H9 (cell line): Measurements from ENCODE around the gene ATF3. TPM values are rescaled to one million over a fixed set of nuclear protein-coding genes. Genes with fewer than 3 reads are reported as not detected.

Experiments used
- DNase-seq: peaks from one replicate; pipeline ENCODE4 v3.0.0-alpha.2; 2017
- H2AFZ ChIP-seq: one replicate; pipeline ENCODE4 v1.6.1; 2013; ENCODE audit warnings: mild to moderate bottlenecking, low read length, control low read depth, moderate library complexity
- H2AK5ac ChIP-seq: 2 replicates; pipeline ENCODE4 v1.6.1; 2013; ENCODE audit warnings: low read length, control low read depth, mixed read lengths; ENCODE audit not compliant: insufficient read length
- H2BK120ac ChIP-seq: one replicate; pipeline ENCODE4 v1.6.1; 2013; ENCODE audit warnings: low read depth, mild to moderate bottlenecking, low read length, control low read depth, inconsistent platforms; ENCODE audit not compliant: poor library complexity, severe bottlenecking
- H2BK12ac ChIP-seq: 2 replicates; pipeline ENCODE4 v1.6.1; 2013; ENCODE audit warnings: low read length, control low read depth, mixed read lengths, low read depth; ENCODE audit not compliant: insufficient read length
- H2BK15ac ChIP-seq: 2 replicates; pipeline ENCODE4 v1.6.1; 2013; ENCODE audit warnings: low read depth, low read length, control low read depth
- H2BK20ac ChIP-seq: one replicate; pipeline ENCODE4 v1.6.1; 2013; ENCODE audit warnings: low read depth, mild to moderate bottlenecking, low read length, control low read depth, inconsistent platforms; ENCODE audit not compliant: poor library complexity, severe bottlenecking
- H2BK5ac ChIP-seq: 2 replicates; pipeline ENCODE4 v1.6.1; 2013; ENCODE audit warnings: low read length, control low read depth, mixed read lengths; ENCODE audit not compliant: insufficient read length
- H3K14ac ChIP-seq: 2 replicates; pipeline ENCODE4 v1.6.1; 2013; ENCODE audit warnings: low read length, control low read depth; ENCODE audit not compliant: insufficient read depth
- H3K18ac ChIP-seq: 2 replicates; pipeline ENCODE4 v1.6.1; 2013; ENCODE audit warnings: low read depth, mild to moderate bottlenecking, mixed read lengths, low read length, control low read depth; ENCODE audit not compliant: insufficient read length
- H3K23ac ChIP-seq: 2 replicates; pipeline ENCODE4 v1.6.1; 2013; ENCODE audit warnings: low read length, control low read depth, mixed read lengths, low read depth; ENCODE audit not compliant: insufficient read length
- H3K23me2 ChIP-seq: 2 replicates; pipeline ENCODE4 v1.6.1; 2013; ENCODE audit warnings: low read depth, mild to moderate bottlenecking, mixed read lengths, low read length, control low read depth; ENCODE audit not compliant: insufficient read length, poor library complexity, severe bottlenecking
- H3K27ac ChIP-seq: 2 replicates; pipeline ENCODE4 v1.5.1; 2013; ENCODE audit warnings: low read length, control low read depth, mixed read lengths, low read depth; ENCODE audit not compliant: insufficient read length
- H3K27me3 ChIP-seq: 2 replicates; pipeline ENCODE4 v1.6.1; 2013; ENCODE audit warnings: low read length, control low read depth, inconsistent platforms; ENCODE audit not compliant: insufficient read depth
- H3K4ac ChIP-seq: 2 replicates; pipeline ENCODE4 v1.6.1; 2013; ENCODE audit warnings: low read depth, mild to moderate bottlenecking, control low read depth, inconsistent platforms, low read length, moderate library complexity
- H3K4me1 ChIP-seq: 2 replicates; pipeline ENCODE4 v1.6.1; 2013; ENCODE audit warnings: low read length, control low read depth, inconsistent platforms; ENCODE audit not compliant: insufficient read depth
- H3K4me2 ChIP-seq: 2 replicates; pipeline ENCODE4 v1.6.1; 2013; ENCODE audit warnings: low read length, control low read depth, mixed read lengths; ENCODE audit not compliant: insufficient read length, insufficient read depth
- H3K56ac ChIP-seq: 2 replicates; pipeline ENCODE4 v1.6.1; 2013; ENCODE audit warnings: low read depth, mild to moderate bottlenecking, mixed read lengths, low read length, control low read depth; ENCODE audit not compliant: insufficient read length
- H3K79me1 ChIP-seq: 2 replicates; pipeline ENCODE4 v1.6.1; 2013; ENCODE audit warnings: low read depth, mild to moderate bottlenecking, moderate library complexity, low read length, control low read depth, inconsistent platforms; ENCODE audit not compliant: insufficient read depth, poor library complexity, severe bottlenecking
- H3K79me2 ChIP-seq: 2 replicates; pipeline ENCODE4 v1.6.1; 2013; ENCODE audit warnings: low read length, control low read depth, inconsistent platforms; ENCODE audit not compliant: insufficient read depth
- H3K9ac ChIP-seq: 2 replicates; pipeline ENCODE4 v1.6.1; 2013; ENCODE audit warnings: low read length, control low read depth, mixed read lengths; ENCODE audit not compliant: insufficient read length; ENCODE audit errors: extremely low read depth
- H3K9me3 ChIP-seq: one replicate; pipeline ENCODE4 v1.6.1; 2013; ENCODE audit warnings: low read depth, low read length, inconsistent platforms; ENCODE audit not compliant: control insufficient read depth
- H3T11ph ChIP-seq: one replicate; pipeline ENCODE4 v1.6.1; 2013; ENCODE audit warnings: mild to moderate bottlenecking, low read length, control low read depth, inconsistent platforms
- H4K20me1 ChIP-seq: one replicate; pipeline ENCODE4 v1.6.1; 2013; ENCODE audit not compliant: control insufficient read depth, insufficient read length, insufficient read depth
- H4K5ac ChIP-seq: 2 replicates; pipeline ENCODE4 v1.6.1; 2013; ENCODE audit warnings: low read depth, mild to moderate bottlenecking, mixed read lengths, low read length, control low read depth; ENCODE audit not compliant: insufficient read length
- H4K8ac ChIP-seq: replicated peaks from 2 replicates; pipeline ENCODE4 v1.6.1; 2013; ENCODE audit warnings: low read length, control low read depth, mixed read lengths, low read depth; ENCODE audit not compliant: insufficient read length
- H4K91ac ChIP-seq: 2 replicates; pipeline ENCODE4 v1.6.1; 2013; ENCODE audit warnings: low read depth, mild to moderate bottlenecking, moderate library complexity, mixed read lengths, low read length, control low read depth; ENCODE audit not compliant: insufficient read length
- H3K27ac Mint-ChIP-seq, 3 experiments: 2 replicates in 2 of 3; 3 replicates in 1 of 3; pipeline ENCODE4 v1.8.0; 2020 to 2021; ENCODE audit warnings: mixed read lengths in 3 of 3, mild to moderate bottlenecking in 1 of 3, moderate library complexity in 1 of 3
- H3K27me3 Mint-ChIP-seq: 2 replicates; pipeline ENCODE4 v1.8.0; 2021; ENCODE audit warnings: low read depth, mild to moderate bottlenecking, moderate library complexity, mixed read lengths
- H3K36me3 Mint-ChIP-seq, 3 experiments: 2 replicates in 2 of 3; 3 replicates in 1 of 3; pipeline ENCODE4 v1.8.0; 2020 to 2021; ENCODE audit warnings: low read depth in 3 of 3, mixed read lengths in 3 of 3; ENCODE audit not compliant: insufficient read depth in 1 of 3
- H3K4me1 Mint-ChIP-seq, 2 experiments: 2 replicates each; pipeline ENCODE4 v1.8.0; 2020; ENCODE audit warnings: mixed read lengths in 2 of 2
- H3K4me3 Mint-ChIP-seq, 2 experiments: 2 replicates in 1 of 2; 3 replicates in 1 of 2; pipeline ENCODE4 v1.8.0; 2020 to 2021; ENCODE audit warnings: mild to moderate bottlenecking in 2 of 2, mixed read lengths in 2 of 2, moderate library complexity in 1 of 2
- H3K9me3 Mint-ChIP-seq, 2 experiments: 2 replicates in 1 of 2; 3 replicates in 1 of 2; pipeline ENCODE4 v1.8.0; 2020; ENCODE audit warnings: mild to moderate bottlenecking in 2 of 2, mixed read lengths in 2 of 2, moderate library complexity in 1 of 2
- CTCF ChIP-seq: fragments of 200-600 bp; sonication (generic); conservative IDR thresholded peaks from 3 replicates; pipeline ENCODE4 v1.8.0; 2021; ENCODE audit warnings: antibody characterized with exemption, mild to moderate bottlenecking
- WGBS: extraction: QIAGEN DNeasy Blood & Tissue Kit; methylation state at CpG from one replicate; pipeline ENCODE4 v1.1.7; 2013; ENCODE audit warnings: missing lambda C conversion rate, low lambda C conversion rate, mixed read lengths; ENCODE audit not compliant: insufficient read length; ENCODE audit errors: extremely low coverage; 5-methylcytosine and 5-hydroxymethylcytosine counted together
- total RNA-seq: library from RNA; stranded (reverse); gene quantifications from 2 replicates; pipeline ENCODE4 v1.2.1, GENCODE V29; 2021

Gene ATF3
- total RNA-seq, 1 experiment from 2014 or later = 14.7 TPM

GRCh38 chr1:212623603-212624002 lies 15.0 kb downstream of the ATF3 start:
- Histone ChIP-seq H3K23me2 (no peaks in the 10 kb centered on the region), H3K18ac (no peak overlapping the region), H2AK5ac (no peak overlapping the region), H3K27ac (no peak overlapping the region), H2AFZ (no peak overlapping the region), H2BK120ac (no peak overlapping the region), H3K56ac (no peak overlapping the region), H4K20me1 (no peaks in the 10 kb centered on the region), H3K79me1 (no peaks in the 10 kb centered on the region), H3K23ac (no peak overlapping the region), H3K79me2 (no peaks in the 10 kb centered on the region), H3K4me1 (no peaks in the 10 kb centered on the region), H3K9ac (no peak overlapping the region), H2BK15ac (no peak overlapping the region), H3K9me3 (no peaks in the 10 kb centered on the region), H4K5ac (no peak overlapping the region), H3K14ac (no peak overlapping the region), H2BK20ac (no peak overlapping the region), H2BK12ac (no peak overlapping the region), H2BK5ac (no peak overlapping the region), H3K4ac (no peak overlapping the region), H3K4me2 (no peak overlapping the region), H3K27me3 (no peaks in the 10 kb centered on the region), H4K8ac (no peak overlapping the region), H3T11ph (no peak overlapping the region), H4K91ac (no peak overlapping the region)
- H3K4me1 Mint-ChIP-seq = peaks cover 5 to 7% of the 10 kb centered on the region in 2 experiments
- no peaks in the 10 kb centered on the region; a peak in 1 of 5 replicates for H3K9me3 Mint-ChIP-seq
- TF ChIP-seq CTCF = no peak
- H3K27ac Mint-ChIP-seq = no peak overlapping the region
- no peak overlapping the region for H3K4me3 Mint-ChIP-seq
- peaks cover 18% of the 10 kb centered on the region for H3K27me3 Mint-ChIP-seq
- H3K36me3 Mint-ChIP-seq = peaks cover 10 to 16% (median 14%) of the 10 kb centered on the region in 3 experiments; a peak in 6 of 7 replicates
- no peak for DNase-seq
- no CpG with 5 or more reads among the region's 2 CpGs for WGBS
